PC-3 (cell line): Measurements from ENCODE around the gene ZCCHC8. TPM values are rescaled to one million over a fixed set of nuclear protein-coding genes. Genes with fewer than 3 reads are reported as not detected.
"Not testable (repeated sequence)": the region's sequence is repeated elsewhere in the genome, so short reads cannot be mapped to it uniquely, and the experiment has no call there.

Experiments used
- ATAC-seq: fragments of 200-7000 bp; cut with Tn5 transposase; 2 replicates; pipeline ENCODE4 v1.9.1; 2020; ENCODE audit warnings: mild to moderate bottlenecking, moderate library complexity
- BruUV-seq: library from RNA; stranded (reverse); fragments of 400-500 nt; replicated peaks from 2 replicates; lab custom pipeline; 2021; lab: Mats Ljungman, UMichigan
- CTCF ChIA-PET: fragments of 300-600 bp; sonication (Branson Sonifier 250); formaldehyde crosslinking; loops from one replicate; lab custom pipeline; 2022; ENCODE audit warnings: antibody characterized with exemption; lab: Charles Lee
- POLR2A ChIA-PET: fragments of 300-600 bp; sonication (Branson Sonifier 250); formaldehyde crosslinking; loops from one replicate; lab custom pipeline; 2022; ENCODE audit warnings: antibody characterized with exemption; ENCODE audit not compliant: unreplicated experiment; lab: Charles Lee
- DNase-seq: peaks from one replicate; pipeline ENCODE4 v3.0.0-alpha.2; 2015
- H2AFZ ChIP-seq: fragments of 300-600 bp; sonication (generic); 2 replicates; pipeline ENCODE4 v1.6.0; 2016; ENCODE audit warnings: antibody characterized with exemption, low read length
- H3F3A ChIP-seq: fragments of 300-600 bp; sonication (generic); one replicate; pipeline ENCODE4 v1.6.0; 2017; ENCODE audit warnings: antibody characterized with exemption, low read length, control low read depth, mild to moderate bottlenecking; ENCODE audit not compliant: unreplicated experiment
- H3K27ac ChIP-seq: fragments of 300-600 bp; sonication (generic); 2 replicates; pipeline ENCODE4 v1.5.1; 2016; ENCODE audit warnings: mild to moderate bottlenecking, low read length
- H3K27me3 ChIP-seq: fragments of 300-600 bp; sonication (generic); 2 replicates; pipeline ENCODE4 v1.6.1; 2016; ENCODE audit warnings: low read length, mixed read lengths
- H3K36me3 ChIP-seq: fragments of 300-600 bp; sonication (generic); 2 replicates; pipeline ENCODE4 v1.6.1; 2016; ENCODE audit warnings: low read depth, mixed run types, low read length, mixed read lengths
- H3K4me1 ChIP-seq: fragments of 300-600 bp; sonication (generic); 2 replicates; pipeline ENCODE4 v1.5.1; 2016; ENCODE audit warnings: low read length; ENCODE audit not compliant: insufficient read depth
- H3K4me2 ChIP-seq: fragments of 300-600 bp; sonication (generic); 2 replicates; pipeline ENCODE4 v1.6.0; 2016; ENCODE audit warnings: low read length
- H3K4me3 ChIP-seq: fragments of 300-600 bp; sonication (generic); 2 replicates; pipeline ENCODE4 v1.5.1; 2016; ENCODE audit warnings: mild to moderate bottlenecking, low read length, mixed read lengths
- H3K79me2 ChIP-seq: fragments of 300-600 bp; sonication (generic); 2 replicates; pipeline ENCODE4 v1.6.1; 2017; ENCODE audit warnings: low read length, mixed read lengths
- H3K9ac ChIP-seq: fragments of 300-600 bp; sonication (generic); 2 replicates; pipeline ENCODE4 v1.6.0; 2016; ENCODE audit warnings: mild to moderate bottlenecking, low read length
- H3K9me2 ChIP-seq: fragments of 300-600 bp; sonication (generic); replicated peaks from 2 replicates; pipeline ENCODE4 v1.6.1; 2016; ENCODE audit warnings: mixed run types, low read length, mixed read lengths
- H3K9me3 ChIP-seq: fragments of 300-600 bp; sonication (generic); 2 replicates; pipeline ENCODE4 v1.6.1; 2016; ENCODE audit warnings: low read length, mixed read lengths
- H4K20me1 ChIP-seq: fragments of 300-600 bp; sonication (generic); 2 replicates; pipeline ENCODE4 v1.6.1; 2016; ENCODE audit warnings: low read length, mixed read lengths
- CTCF ChIP-seq: fragments of 300-600 bp; sonication (generic); conservative IDR thresholded peaks from 2 replicates; pipeline ENCODE4 v1.5.1; 2017; ENCODE audit warnings: antibody characterized with exemption, low read depth, mild to moderate bottlenecking, low read length
- EZH2 ChIP-seq: fragments of 300-600 bp; sonication (generic); IDR thresholded peaks from one replicate; pipeline ENCODE4 v1.6.1; 2017; ENCODE audit warnings: antibody characterized with exemption, mild to moderate bottlenecking, low read length; ENCODE audit not compliant: unreplicated experiment
- EZH2phosphoT487 ChIP-seq: fragments of 300-600 bp; sonication (generic); IDR thresholded peaks from 2 replicates; pipeline ENCODE4 v1.6.1; 2018; ENCODE audit warnings: mild to moderate bottlenecking, antibody characterized with exemption, low read length, borderline replicate concordance
- intact Hi-C: fragments of 100-400 bp; cut with micrococcal nuclease; formaldehyde crosslinking; loops from 2 replicates; pipeline ENCODE4 v1.9.0; 2023
- total RNA-seq: library from RNA; depleted of rRNA; stranded (reverse); fragments of >200 nt; gene quantifications from 2 replicates; pipeline ENCODE4 v1.2.3, GENCODE V29; 2014

The ZCCHC8 gene
- total RNA-seq, 1 experiment from 2014 or later = 14.4 TPM

DNA sequence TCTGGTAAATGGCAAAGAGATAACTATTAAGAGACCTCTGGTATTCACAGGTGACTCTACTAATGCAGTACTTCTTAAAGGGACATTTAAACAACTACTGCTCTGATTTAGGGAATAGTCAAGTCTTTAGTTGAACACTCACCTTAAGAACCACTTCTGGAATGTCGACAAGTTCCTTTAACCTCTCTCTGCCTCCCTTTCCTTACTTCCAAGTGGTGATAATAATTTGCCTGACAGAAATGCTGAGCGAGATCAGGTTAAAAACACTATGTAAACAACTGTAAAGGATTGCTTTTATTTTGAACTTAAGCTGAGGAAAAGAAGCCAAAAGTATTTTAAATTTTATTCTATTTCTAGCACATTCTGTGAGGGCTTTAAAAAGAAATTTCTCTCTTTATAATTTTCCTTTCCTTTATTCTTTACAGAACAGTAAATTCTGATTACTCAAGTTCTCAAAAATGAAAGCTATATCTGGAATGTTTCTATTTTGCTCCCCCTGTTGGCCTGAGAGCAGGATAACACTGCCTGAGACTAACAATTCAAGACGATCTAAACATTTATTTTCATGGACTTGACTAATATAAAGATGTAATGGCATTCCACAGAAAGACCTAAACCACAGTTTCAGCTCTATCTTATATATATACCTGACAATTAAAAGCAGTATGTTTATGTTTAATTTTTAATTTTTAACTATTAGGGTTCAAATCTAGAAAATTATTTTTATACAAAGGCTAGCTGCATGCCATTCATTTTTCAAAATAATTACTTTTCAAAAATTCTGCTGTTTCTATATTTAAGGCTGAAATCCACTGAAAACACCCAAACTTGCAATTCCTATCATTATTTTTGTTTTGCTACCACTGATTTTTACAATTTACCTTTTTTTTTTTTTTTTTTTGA lies 29.2 kb downstream of the ZCCHC8 start:
- POLR2A ChIA-PET = interaction anchor here (0.6 kb wide), 2 partner anchors 22 to 165 kb away, joined by 3 to 4 read pairs; no protein-coding TSS in a partner anchor
- Histone ChIP-seq H4K20me1 (no peaks in the 10 kb centered on the region), H3K9me3 (no peaks in the 10 kb centered on the region), H3F3A (peaks cover 3% of the 10 kb centered on the region), H2AFZ (no peak overlapping the region), H3K4me1 (peaks cover 5% of the 10 kb centered on the region), H3K27ac (no peak overlapping the region), H3K4me3 (no peak overlapping the region), H3K36me3 (peaks cover 36% of the 10 kb centered on the region), H3K79me2 (no peaks in the 10 kb centered on the region), H3K27me3 (no peaks in the 10 kb centered on the region), H3K9me2 (no peaks in the 10 kb centered on the region), H3K4me2 (no peak overlapping the region), H3K9ac (no peak overlapping the region)
- TF ChIP-seq EZH2phosphoT487 = no peak
- peak; percentile 94 for TF ChIP-seq CTCF
- TF ChIP-seq EZH2 = no peak
- peak; percentile 85 for DNase-seq
- peak; percentile 83 for ATAC-seq
- CTCF ChIA-PET = interaction anchor here (0.6 to 2.0 kb wide), 6 partner anchors 9 to 559 kb away, joined by 3 to 80 read pairs (median 4); no protein-coding TSS in a partner anchor
- intact Hi-C loops = loop anchor here (1.0 kb wide), 4 partner anchors 22 to 135 kb away; no protein-coding TSS in a partner anchor
- BruUV-seq = no TSS peak

- intact Hi-C loops, H3K4me3 ChIP-seq, H3K4me2 ChIP-seq, H3K4me1 ChIP-seq, H3F3A ChIP-seq, DNase-seq, BruUV-seq, H3K9me2 ChIP-seq, H2AFZ ChIP-seq, H3K9me3 ChIP-seq, H3K79me2 ChIP-seq, H3K27me3 ChIP-seq, H3K9ac ChIP-seq, H3K27ac ChIP-seq, H4K20me1 ChIP-seq, ATAC-seq: not testable (repeated sequence)
- ChIA-PET POLR2A (interaction anchor here (0.7 kb wide), 1 partner anchor 48 kb away, joined by 3 read pairs; the partner anchor contains the start of gene CLIP1), CTCF (interaction anchor here (0.7 to 2.0 kb wide), 2 partner anchors 71 to 558 kb away, joined by 3 to 80 read pairs; no protein-coding TSS in a partner anchor)
- peaks cover 26% of the 10 kb centered on the region for H3K36me3 ChIP-seq
Observed at GRCh38 chr12:122470576-122470975, 30.2 kb downstream of the ZCCHC8 start.

DNA sequence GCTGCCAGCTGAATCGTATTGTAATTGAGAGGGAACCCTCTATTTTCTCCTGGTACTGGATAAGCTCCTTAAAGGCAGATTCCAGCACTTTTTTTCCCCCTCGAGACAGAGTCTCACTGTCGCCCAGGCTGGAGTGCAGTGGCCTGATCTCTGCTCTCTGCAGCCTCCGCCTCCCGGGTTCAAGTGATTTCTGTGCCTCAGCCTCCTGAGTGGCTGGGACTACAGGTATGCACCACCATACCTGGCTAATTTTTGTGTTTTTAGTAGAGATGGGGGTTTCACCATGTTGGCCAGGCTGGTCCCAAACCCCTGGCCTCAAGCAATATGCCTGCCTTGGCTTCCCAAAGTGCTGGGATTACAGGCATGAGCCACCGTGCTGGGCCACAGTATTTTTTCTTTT lies 30.9 kb downstream of the ZCCHC8 start:
- intact Hi-C loops, H3F3A ChIP-seq, H3K9me2 ChIP-seq, H2AFZ ChIP-seq, H3K9ac ChIP-seq, H3K79me2 ChIP-seq, BruUV-seq, H3K9me3 ChIP-seq, H3K4me1 ChIP-seq, DNase-seq, H3K4me3 ChIP-seq, H3K27ac ChIP-seq, ATAC-seq, H3K27me3 ChIP-seq, H3K4me2 ChIP-seq, H4K20me1 ChIP-seq: not testable (repeated sequence)
- ChIA-PET CTCF (interaction anchor here (0.6 kb wide), 2 partner anchors 48 to 70 kb away, joined by 3 read pairs; partner anchors contain the start of gene CLIP1), POLR2A (interaction anchor here (0.7 to 0.8 kb wide), 2 partner anchors 48 to 70 kb away, joined by 3 to 4 read pairs; partner anchors contain the start of gene CLIP1)
- peaks cover 22% of the 10 kb centered on the region for H3K36me3 ChIP-seq
